Measurements from ENCODE around the gene CCL5.

- TF ChIP-seq, protein P1, sequence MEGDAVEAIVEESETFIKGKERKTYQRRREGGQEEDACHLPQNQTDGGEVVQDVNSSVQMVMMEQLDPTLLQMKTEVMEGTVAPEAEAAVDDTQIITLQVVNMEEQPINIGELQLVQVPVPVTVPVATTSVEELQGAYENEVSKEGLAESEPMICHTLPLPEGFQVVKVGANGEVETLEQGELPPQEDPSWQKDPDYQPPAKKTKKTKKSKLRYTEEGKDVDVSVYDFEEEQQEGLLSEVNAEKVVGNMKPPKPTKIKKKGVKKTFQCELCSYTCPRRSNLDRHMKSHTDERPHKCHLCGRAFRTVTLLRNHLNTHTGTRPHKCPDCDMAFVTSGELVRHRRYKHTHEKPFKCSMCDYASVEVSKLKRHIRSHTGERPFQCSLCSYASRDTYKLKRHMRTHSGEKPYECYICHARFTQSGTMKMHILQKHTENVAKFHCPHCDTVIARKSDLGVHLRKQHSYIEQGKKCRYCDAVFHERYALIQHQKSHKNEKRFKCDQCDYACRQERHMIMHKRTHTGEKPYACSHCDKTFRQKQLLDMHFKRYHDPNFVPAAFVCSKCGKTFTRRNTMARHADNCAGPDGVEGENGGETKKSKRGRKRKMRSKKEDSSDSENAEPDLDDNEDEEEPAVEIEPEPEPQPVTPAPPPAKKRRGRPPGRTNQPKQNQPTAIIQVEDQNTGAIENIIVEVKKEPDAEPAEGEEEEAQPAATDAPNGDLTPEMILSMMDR (IDR thresholded peaks at IDR 0.05 in 8 of 11, conservative IDR thresholded peaks at IDR 0.05 in 3 of 11) = no peak
- TF ChIP-seq POLR2A (IDR thresholded peaks at IDR 0.05) (no peak), POLR2AphosphoS5 (IDR thresholded peaks at IDR 0.05) (no peak)
These were observed 33.9 kb downstream of the CCL5 start for GRCh38 chr17:35846055-35846809.
